GM10266 (cell line): Measurements from ENCODE around the gene SELP.

Source experiments
- DNase-seq: peaks from one replicate; pipeline ENCODE4 v3.0.0; 2012; ENCODE audit errors: extremely low spot score
- CTCF ChIP-seq: IDR thresholded peaks from 2 replicates; pipeline ENCODE4 v1.5.1; 2012; ENCODE audit warnings: mild to moderate bottlenecking, low read depth; ENCODE audit not compliant: control insufficient read depth, insufficient read depth; ENCODE audit errors: missing control alignments

Gene SELP

GRCh38 chr1:169595764-169596711 lies 33.9 kb downstream of the SELP start:
- DNase-seq, result no peak
- TF ChIP-seq CTCF, result no peak

GRCh38 chr1:169594391-169594790 lies 35.5 kb downstream of the SELP start:
- DNase-seq, result peak; percentile 35

GRCh38 chr1:169590932-169591331 lies 39.0 kb downstream of the SELP start:
- DNase-seq, result no peak
- no peak for TF ChIP-seq CTCF

More at GRCh38 chr1:169594391-169594790, 35.5 kb downstream of the SELP start:
- TF ChIP-seq CTCF, result no peak

- no peak for TF ChIP-seq CTCF
- no peak for DNase-seq
Observed at GRCh38 chr1:169588785-169589485, 41.0 kb downstream of the SELP start.

- no peak for DNase-seq
- no peak for TF ChIP-seq CTCF
Observed at GRCh38 chr1:169588112-169588511, 41.8 kb downstream of the SELP start.

GRCh38 chr1:169586395-169587255 lies 43.3 kb downstream of the SELP start, which contains the start of gene F5:
F5 (minus strand) TSS chr1:169586481; CDS start chr1:169586386, 95 bp downstream.
- peak; percentile 51 for DNase-seq
- peak; percentile 63 for TF ChIP-seq CTCF
